WTC11 (cell line): ENCODE data around the gene AFAP1L1. TPM values are rescaled to one million over a fixed set of nuclear protein-coding genes. Genes with fewer than 3 reads are reported as not detected.

Experiments
- ATAC-seq: fragments of 200-7000 bp; cut with Tn5 transposase; 2 replicates; pipeline ENCODE4 v1.10.0; 2021; ENCODE audit warnings: mild to moderate bottlenecking, moderate library complexity
- CTCF ChIA-PET: fragments of 300-600 bp; sonication (Branson Sonifier 250); formaldehyde crosslinking; loops from one replicate; lab custom pipeline; 2021; ENCODE audit warnings: antibody characterized with exemption; lab: Charles Lee
- POLR2A ChIA-PET: fragments of 350-600 bp; sonication (Branson Sonifier 250); formaldehyde crosslinking; loops from one replicate; lab custom pipeline; 2021; ENCODE audit warnings: antibody characterized with exemption; lab: Charles Lee
- DNase-seq: peaks from one replicate; pipeline ENCODE4 v3.0.0; 2021; ENCODE audit warnings: low spot score
- H3K27ac Mint-ChIP-seq: 2 replicates; pipeline ENCODE4 v1.8.0; 2021; ENCODE audit warnings: mixed read lengths
- H3K27me3 Mint-ChIP-seq: 2 replicates; pipeline ENCODE4 v1.8.0; 2021; ENCODE audit warnings: low read depth, mild to moderate bottlenecking, moderate library complexity, mixed read lengths
- H3K36me3 Mint-ChIP-seq: 2 replicates; pipeline ENCODE4 v1.8.0; 2021; ENCODE audit warnings: mixed read lengths
- H3K4me1 Mint-ChIP-seq: 2 replicates; pipeline ENCODE4 v1.8.0; 2022; ENCODE audit warnings: mixed read lengths
- H3K4me3 Mint-ChIP-seq: 2 replicates; pipeline ENCODE4 v1.8.0; 2021; ENCODE audit warnings: mild to moderate bottlenecking, moderate library complexity, mixed read lengths
- H3K9me3 Mint-ChIP-seq: 2 replicates; pipeline ENCODE4 v1.8.0; 2021; ENCODE audit warnings: mixed read lengths
- ATF6 ChIP-seq: sonication (generic); formaldehyde crosslinking; IDR thresholded peaks from 2 replicates; pipeline ENCODE4 v1.8.1; 2023; ENCODE audit warnings: mild to moderate bottlenecking, missing genetic modification reagents
- CDX4 ChIP-seq: fragments of 250-450 bp; sonication (Bioruptor Pico); IDR thresholded peaks from 2 replicates; pipeline ENCODE4 v1.9.0; 2021; ENCODE audit warnings: moderate library complexity, mild to moderate bottlenecking, inconsistent platforms, borderline replicate concordance
- CREM ChIP-seq: sonication (generic); formaldehyde crosslinking; IDR thresholded peaks from 2 replicates; pipeline ENCODE4 v1.8.1; 2022; ENCODE audit warnings: mild to moderate bottlenecking, missing genetic modification reagents, moderate library complexity
- CTCF ChIP-seq: fragments of 200-600 bp; IDR thresholded peaks from 2 replicates; pipeline ENCODE4 v1.8.0; 2022; ENCODE audit warnings: antibody characterized with exemption
- FOXP1 ChIP-seq: sonication (generic); formaldehyde crosslinking; IDR thresholded peaks from 2 replicates; pipeline ENCODE4 v1.8.0; 2022; ENCODE audit warnings: missing genetic modification reagents, mild to moderate bottlenecking, moderate library complexity, borderline replicate concordance
- GABPB1 ChIP-seq: sonication (generic); formaldehyde crosslinking; IDR thresholded peaks from 2 replicates; pipeline ENCODE4 v1.8.1; 2023; ENCODE audit warnings: mild to moderate bottlenecking, missing genetic modification reagents
- GTF2I ChIP-seq: fragments of 250-450 bp; sonication (Bioruptor Pico); conservative IDR thresholded peaks from 2 replicates; pipeline ENCODE4 v1.4.0; 2021; ENCODE audit warnings: mild to moderate bottlenecking
- HMGA2 ChIP-seq: fragments of 250-450 bp; sonication (Bioruptor Pico); IDR thresholded peaks from 2 replicates; pipeline ENCODE4 v1.4.0; 2021; ENCODE audit warnings: mild to moderate bottlenecking, moderate library complexity
- HMGXB4 ChIP-seq: sonication (generic); formaldehyde crosslinking; IDR thresholded peaks from 2 replicates; pipeline ENCODE4 v1.8.1; 2023; ENCODE audit warnings: mild to moderate bottlenecking, moderate library complexity, missing genetic modification reagents
- JAZF1 ChIP-seq: fragments of 250-450 bp; sonication (Bioruptor Pico); IDR thresholded peaks from 2 replicates; pipeline ENCODE4 v1.9.0; 2021; ENCODE audit warnings: moderate library complexity, mild to moderate bottlenecking, inconsistent platforms
- JUN ChIP-seq: sonication (generic); formaldehyde crosslinking; IDR thresholded peaks from 2 replicates; pipeline ENCODE4 v1.8.0; 2023; ENCODE audit warnings: mild to moderate bottlenecking, missing genetic modification reagents
- MLX ChIP-seq: sonication (generic); formaldehyde crosslinking; IDR thresholded peaks from 2 replicates; pipeline ENCODE4 v1.8.1; 2023; ENCODE audit warnings: mild to moderate bottlenecking, missing genetic modification reagents, moderate library complexity
- OVOL2 ChIP-seq: fragments of 250-450 bp; sonication (Bioruptor Pico); IDR thresholded peaks from 2 replicates; pipeline ENCODE4 v1.9.0; 2021; ENCODE audit warnings: mild to moderate bottlenecking, borderline replicate concordance
- PRRX2 ChIP-seq: fragments of 250-450 bp; sonication (Bioruptor Pico); IDR thresholded peaks from 2 replicates; pipeline ENCODE4 v1.8.0; 2021; ENCODE audit warnings: mild to moderate bottlenecking
- RELA ChIP-seq: sonication (generic); formaldehyde crosslinking; IDR thresholded peaks from 2 replicates; pipeline ENCODE4 v1.8.1; 2022; ENCODE audit warnings: missing genetic modification reagents, mild to moderate bottlenecking, borderline replicate concordance
- TCF7 ChIP-seq: sonication (generic); formaldehyde crosslinking; IDR thresholded peaks from 2 replicates; pipeline ENCODE4 v1.8.0; 2022; ENCODE audit warnings: mild to moderate bottlenecking, low read depth, missing genetic modification reagents, moderate library complexity
- TEAD1 ChIP-seq: sonication (generic); formaldehyde crosslinking; IDR thresholded peaks from 2 replicates; pipeline ENCODE4 v1.8.0; 2022; ENCODE audit warnings: mild to moderate bottlenecking, missing genetic modification reagents
- TEAD4 ChIP-seq: sonication (generic); formaldehyde crosslinking; IDR thresholded peaks from 2 replicates; pipeline ENCODE4 v1.8.0; 2022; ENCODE audit warnings: mild to moderate bottlenecking, missing genetic modification reagents
- USF1 ChIP-seq: sonication (generic); formaldehyde crosslinking; IDR thresholded peaks from 2 replicates; pipeline ENCODE4 v1.8.0; 2022; ENCODE audit warnings: mild to moderate bottlenecking, missing genetic modification reagents
- total RNA-seq: library from RNA; stranded (reverse); gene quantifications from 3 replicates; pipeline ENCODE4 v1.2.3, GENCODE V29; 2021

AFAP1L1 gene
- total RNA-seq, 1 experiment from 2014 or later: 8.4 TPM

GRCh38 chr5:149284501-149284900 lies 12.8 kb downstream of the AFAP1L1 start:
- DNase-seq: no peak
- H3K27ac Mint-ChIP-seq: no peak overlapping the region
- ChIA-PET POLR2A (no interaction called here), CTCF (interaction anchor here (1.0 to 1.4 kb wide), 2 partner anchors 33 to 170 kb away, joined by 3 to 4 read pairs; no protein-coding TSS in a partner anchor)
- no peak for ATAC-seq
- H3K36me3 Mint-ChIP-seq: no peaks in the 10 kb centered on the region
- H3K4me3 Mint-ChIP-seq: no peak overlapping the region
- H3K4me1 Mint-ChIP-seq: peaks cover 12% of the 10 kb centered on the region
- no peaks in the 10 kb centered on the region for H3K9me3 Mint-ChIP-seq
- TF ChIP-seq OVOL2 (CRISPR knock-in tag): no peak
- TF ChIP-seq MLX (CRISPR knock-in tag): no peak
- TF ChIP-seq CDX4 (CRISPR knock-in tag): no peak
- no peak for TF ChIP-seq USF1 (CRISPR knock-in tag)
- TF ChIP-seq ATF6 (CRISPR knock-in tag): no peak
- no peak for TF ChIP-seq HMGA2 (CRISPR knock-in tag)
- TF ChIP-seq RELA (CRISPR knock-in tag): no peak
- no peak for TF ChIP-seq JAZF1 (CRISPR knock-in tag)
- TF ChIP-seq FOXP1: no peak
- TF ChIP-seq TEAD4 (CRISPR knock-in tag): no peak
- TF ChIP-seq GTF2I: no peak
- H3K27me3 Mint-ChIP-seq: no peaks in the 10 kb centered on the region

- POLR2A ChIA-PET: no interaction called here
- Mint-ChIP-seq H3K4me1 (peaks cover 12% of the 10 kb centered on the region), H3K9me3 (no peaks in the 10 kb centered on the region), H3K4me3 (no peak overlapping the region), H3K36me3 (no peaks in the 10 kb centered on the region), H3K27me3 (no peaks in the 10 kb centered on the region), H3K27ac (no peak overlapping the region)
- CTCF ChIA-PET: interaction anchor here (1.0 to 1.4 kb wide), 2 partner anchors 32 to 170 kb away, joined by 3 to 4 read pairs; no protein-coding TSS in a partner anchor
- ATAC-seq (no peak), DNase-seq (no peak)
- TF ChIP-seq CREM (CRISPR knock-in tag) (no peak), JAZF1 (CRISPR knock-in tag) (no peak), TCF7 (CRISPR knock-in tag) (no peak), CDX4 (CRISPR knock-in tag) (no peak), ATF6 (CRISPR knock-in tag) (no peak), PRRX2 (CRISPR knock-in tag) (no peak), JUN (CRISPR knock-in tag) (no peak), TEAD1 (CRISPR knock-in tag) (no peak), GABPB1 (no peak), HMGXB4 (no peak), CTCF (no peak)
Observed at GRCh38 chr5:149285153-149285552, 13.5 kb downstream of the AFAP1L1 start.
